ENCODE results near the gene SERPINB2.
"Not testable (repeated sequence)": the region's sequence is repeated elsewhere in the genome, so short reads cannot be mapped to it uniquely, and the experiment has no call there.

GRCh38 chr18:63940543-63941050, 53.1 kb downstream of the SERPINB2 start:
- not testable (repeated sequence) for TF ChIP-seq POLR2A, CTCF (IDR thresholded peaks at IDR 0.05)

Data from adrenal gland (tissue), 5 donors.